Central memory CD8-positive, alpha-beta T cell (primary cell): ENCODE results near the gene DENND1A.

Experiments used
- ATAC-seq: fragments of 150-1000 bp; cut with Tn5 transposase; replicated peaks from 2 replicates; pipeline ENCODE4 v1.10.0; 2022; ENCODE audit warnings: mild to moderate bottlenecking, moderate FRiP score, moderate number of reproducible peaks; ENCODE audit not compliant: poor library complexity, severe bottlenecking; ENCODE audit errors: extremely low read depth
- DNase-seq, 2 donors: peaks; one replicate each; pipeline ENCODE4 v3.0.0; 2021; ENCODE audit warnings: low spot score in 2 of 2
- H3K27ac Mint-ChIP-seq: one replicate; pipeline ENCODE4 v1.8.0; 2022; ENCODE audit warnings: low read depth, mild to moderate bottlenecking, moderate library complexity, mixed read lengths
- H3K27me3 Mint-ChIP-seq: one replicate; pipeline ENCODE4 v1.8.0; 2022; ENCODE audit warnings: mixed read lengths
- H3K36me3 Mint-ChIP-seq: one replicate; pipeline ENCODE4 v1.8.0; 2022; ENCODE audit warnings: mild to moderate bottlenecking, moderate library complexity, mixed read lengths; ENCODE audit not compliant: insufficient read depth
- H3K4me1 Mint-ChIP-seq: one replicate; pipeline ENCODE4 v1.8.0; 2022; ENCODE audit warnings: mixed read lengths
- H3K4me3 Mint-ChIP-seq: one replicate; pipeline ENCODE4 v1.8.0; 2022; ENCODE audit warnings: mild to moderate bottlenecking, moderate library complexity, mixed read lengths
- H3K9me3 Mint-ChIP-seq: one replicate; pipeline ENCODE4 v1.8.0; 2022; ENCODE audit warnings: mixed read lengths

The DENND1A gene

DNA sequence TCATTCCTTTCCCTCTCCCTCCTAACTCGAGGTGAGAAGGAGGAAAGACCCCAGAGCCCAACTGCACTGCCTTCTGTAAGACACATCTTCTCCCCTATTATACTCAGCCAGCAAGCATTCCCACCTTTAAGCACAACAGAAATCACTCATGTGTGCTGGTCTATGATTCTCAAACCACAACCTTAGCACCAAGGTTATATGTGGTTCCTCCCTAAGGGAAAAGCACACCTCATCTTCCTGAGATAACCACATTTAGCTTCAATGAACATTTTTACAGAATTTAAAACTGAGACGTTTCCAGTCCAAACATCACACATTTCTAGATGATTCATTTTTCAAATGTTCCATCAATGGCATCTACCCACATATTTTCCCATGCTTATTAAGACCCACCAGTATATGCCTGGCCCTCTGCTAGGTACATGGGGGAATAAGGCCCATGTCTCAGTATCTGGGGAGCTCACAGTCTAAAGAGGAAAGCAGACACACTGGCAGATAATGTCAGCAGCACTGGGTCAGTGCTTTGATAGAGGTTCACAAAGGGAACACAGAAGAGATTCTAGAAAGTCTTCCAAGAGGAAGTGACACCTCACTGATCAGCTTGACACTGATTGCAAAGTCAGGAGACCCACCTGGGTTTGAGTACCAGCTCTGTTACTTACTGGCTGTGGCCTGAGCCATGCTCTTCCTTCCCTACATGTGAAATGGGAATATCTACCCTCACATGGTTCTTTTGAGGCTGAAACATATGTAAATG is 245.4 kb downstream of the DENND1A start:
- ATAC-seq (no peak), DNase-seq (no peak)
- Mint-ChIP-seq H3K4me1 (peaks cover 32% of the 10 kb centered on the region), H3K36me3 (no peaks in the 10 kb centered on the region), H3K27me3 (no peaks in the 10 kb centered on the region), H3K4me3 (no peak overlapping the region), H3K9me3 (no peaks in the 10 kb centered on the region), H3K27ac (no peak overlapping the region)

DNA sequence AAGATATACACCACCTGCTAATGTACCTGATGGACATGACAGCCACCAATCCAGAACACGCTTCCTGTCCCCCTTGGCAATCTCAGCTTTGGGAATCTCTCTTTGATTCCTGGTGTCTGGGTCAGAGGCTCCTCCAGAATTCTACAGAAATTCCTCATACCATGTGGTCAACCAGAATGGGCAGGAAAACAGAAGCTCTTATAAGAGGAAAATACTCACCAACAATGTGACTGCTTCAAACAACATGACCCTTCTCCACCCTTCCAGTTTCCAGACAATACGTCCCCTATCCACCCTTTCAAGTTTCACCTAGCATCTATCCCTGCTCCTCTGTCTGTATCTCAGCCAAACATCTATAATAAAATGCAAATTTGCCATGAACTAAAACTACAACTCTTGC is 247.2 kb downstream of the DENND1A start:
- no peak overlapping the region for H3K4me3 Mint-ChIP-seq
- peaks cover 35% of the 10 kb centered on the region for H3K4me1 Mint-ChIP-seq
- no peaks in the 10 kb centered on the region for H3K9me3 Mint-ChIP-seq
- DNase-seq (no peak), ATAC-seq (no peak)
- H3K27ac Mint-ChIP-seq, result no peak overlapping the region
- H3K36me3 Mint-ChIP-seq, result peaks cover 1% of the 10 kb centered on the region
- no peaks in the 10 kb centered on the region for H3K27me3 Mint-ChIP-seq

- Mint-ChIP-seq H3K36me3 (peaks cover 3% of the 10 kb centered on the region), H3K9me3 (no peaks in the 10 kb centered on the region), H3K27me3 (no peaks in the 10 kb centered on the region), H3K27ac (no peak overlapping the region), H3K4me1 (peaks cover 28% of the 10 kb centered on the region), H3K4me3 (no peak overlapping the region)
- DNase-seq, result no peak
- ATAC-seq, result no peak
Observed at GRCh38 chr9:123680352-123680751, 249.6 kb downstream of the DENND1A start.

DNA sequence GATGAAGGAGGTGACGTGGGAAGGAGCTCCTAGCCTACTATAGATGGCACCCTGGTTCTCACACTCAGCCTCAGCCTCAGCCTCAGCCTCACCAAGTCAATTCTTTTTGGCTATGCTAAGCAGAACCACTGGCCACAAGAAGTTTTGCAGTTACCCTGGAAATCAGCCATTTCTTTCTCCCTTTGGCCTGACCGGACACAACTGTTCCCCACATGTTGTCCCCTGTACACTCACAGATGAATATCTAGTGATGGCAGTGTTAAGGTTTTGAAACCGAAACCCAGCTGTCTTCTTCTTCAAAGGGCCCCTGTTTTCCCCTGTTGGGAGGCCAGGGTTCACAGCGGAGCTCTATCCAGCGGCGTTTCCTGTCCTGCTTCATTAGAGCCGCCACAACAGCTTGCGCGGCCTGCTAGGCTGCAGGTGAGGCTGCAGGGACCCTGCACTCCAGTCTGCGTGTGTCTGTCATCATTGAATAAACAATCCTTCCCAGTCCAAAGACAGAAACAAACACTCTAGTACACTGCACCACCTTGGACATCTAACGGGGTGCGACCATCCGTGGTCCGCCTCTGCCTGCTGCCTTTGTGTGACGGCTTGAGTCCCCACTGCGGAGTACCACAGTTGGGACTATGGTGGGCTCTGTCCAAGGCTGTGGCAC is 250.5 kb downstream of the DENND1A start:
- Mint-ChIP-seq H3K36me3 (peaks cover 4% of the 10 kb centered on the region), H3K27me3 (no peaks in the 10 kb centered on the region), H3K4me3 (no peak overlapping the region), H3K4me1 (peaks cover 21% of the 10 kb centered on the region), H3K27ac (no peak overlapping the region), H3K9me3 (no peaks in the 10 kb centered on the region)
- ATAC-seq (peak; percentile 40), DNase-seq (no peak)

DNA sequence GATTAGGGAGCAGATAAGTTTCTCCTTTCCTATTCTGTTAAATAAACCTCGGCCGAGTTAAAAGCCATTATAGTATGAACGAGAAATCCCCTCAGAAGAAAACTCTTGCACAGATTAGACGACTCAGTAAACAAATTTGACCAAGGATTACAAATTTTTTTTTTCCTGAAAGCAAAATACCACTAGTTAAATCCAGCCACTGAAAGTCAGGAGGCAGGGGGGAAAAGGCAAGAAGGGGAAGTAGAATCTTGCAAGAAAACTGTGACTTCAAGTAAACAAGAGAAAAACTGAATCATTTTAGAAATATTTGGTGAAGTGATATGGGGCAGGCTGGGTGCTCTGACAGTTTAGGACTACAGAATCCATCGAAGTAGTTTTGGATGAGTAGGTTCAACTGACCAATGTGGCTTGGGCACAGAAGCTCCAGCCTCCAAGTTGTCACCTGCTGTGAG is 251.0 kb downstream of the DENND1A start:
- peaks cover 3% of the 10 kb centered on the region for H3K9me3 Mint-ChIP-seq
- peaks cover 4% of the 10 kb centered on the region for H3K36me3 Mint-ChIP-seq
- H3K4me1 Mint-ChIP-seq, result peaks cover 15% of the 10 kb centered on the region
- no peaks in the 10 kb centered on the region for H3K27me3 Mint-ChIP-seq
- DNase-seq (no peak), ATAC-seq (no peak)
- H3K27ac Mint-ChIP-seq, result no peak overlapping the region
- H3K4me3 Mint-ChIP-seq, result no peak overlapping the region

- no peak for DNase-seq
- H3K27me3 Mint-ChIP-seq, result no peaks in the 10 kb centered on the region
- peaks cover 6% of the 10 kb centered on the region for H3K9me3 Mint-ChIP-seq
- peaks cover 4% of the 10 kb centered on the region for H3K36me3 Mint-ChIP-seq
- no peak overlapping the region for H3K27ac Mint-ChIP-seq
- no peak for ATAC-seq
- H3K4me3 Mint-ChIP-seq, result no peak overlapping the region
- peaks cover 15% of the 10 kb centered on the region for H3K4me1 Mint-ChIP-seq
Observed at GRCh38 chr9:123678038-123678877, 251.7 kb downstream of the DENND1A start.

DNA sequence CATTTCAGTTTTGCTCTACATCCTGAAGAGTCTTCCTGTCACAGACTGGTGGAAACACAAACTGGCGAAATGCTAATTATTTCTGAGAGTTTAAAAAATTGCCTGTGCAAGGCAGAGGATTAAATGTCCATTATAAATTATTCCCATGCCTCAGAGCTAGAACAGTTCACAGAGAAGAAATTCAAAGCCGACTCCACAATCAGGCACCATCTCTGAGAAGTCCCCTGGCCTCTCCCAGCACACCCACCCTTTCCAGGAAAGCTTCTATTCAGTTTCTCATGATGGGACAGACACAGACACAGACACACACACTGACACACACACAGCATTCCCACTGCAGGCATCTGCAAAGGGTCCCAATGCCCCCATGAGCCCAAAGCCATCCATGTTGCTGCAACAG is 253.1 kb downstream of the DENND1A start:
- H3K4me1 Mint-ChIP-seq, result peaks cover 15% of the 10 kb centered on the region
- DNase-seq (no peak), ATAC-seq (no peak)
- no peaks in the 10 kb centered on the region for H3K27me3 Mint-ChIP-seq
- H3K27ac Mint-ChIP-seq, result no peak overlapping the region
- peaks cover 6% of the 10 kb centered on the region for H3K9me3 Mint-ChIP-seq
- peaks cover 4% of the 10 kb centered on the region for H3K36me3 Mint-ChIP-seq
- no peak overlapping the region for H3K4me3 Mint-ChIP-seq

DNA sequence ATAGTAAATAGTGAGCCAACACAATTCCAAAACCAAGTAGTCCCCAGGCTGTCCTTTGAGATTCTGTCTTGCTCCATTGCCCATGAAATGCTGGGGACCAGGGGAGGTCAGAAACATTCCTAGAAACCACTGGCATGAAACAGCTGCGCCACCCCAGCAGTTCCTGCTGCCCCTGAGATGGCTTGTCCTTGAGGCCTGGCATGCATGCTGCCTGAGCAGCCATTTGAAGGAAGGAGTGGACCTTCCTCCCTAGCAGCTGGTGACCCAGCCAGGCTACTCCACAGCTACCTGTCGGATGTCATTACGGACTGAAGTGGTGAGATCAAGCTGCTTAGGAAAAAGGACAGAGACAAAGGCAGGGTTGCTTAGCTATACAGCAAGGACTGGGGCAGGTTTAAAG is 260.6 kb downstream of the DENND1A start:
- peak overlapping the region; percentile 35 for H3K27ac Mint-ChIP-seq
- no peak overlapping the region for H3K4me3 Mint-ChIP-seq
- H3K27me3 Mint-ChIP-seq, result no peaks in the 10 kb centered on the region
- peaks cover 12% of the 10 kb centered on the region for H3K9me3 Mint-ChIP-seq
- DNase-seq (no peak), ATAC-seq (no peak)
- H3K36me3 Mint-ChIP-seq, result peaks cover 2% of the 10 kb centered on the region
- no peaks in the 10 kb centered on the region for H3K4me1 Mint-ChIP-seq

- H3K27ac Mint-ChIP-seq, result no peak overlapping the region
- no peaks in the 10 kb centered on the region for H3K27me3 Mint-ChIP-seq
- H3K4me3 Mint-ChIP-seq, result no peak overlapping the region
- peaks cover 12% of the 10 kb centered on the region for H3K9me3 Mint-ChIP-seq
- H3K36me3 Mint-ChIP-seq, result peaks cover 4% of the 10 kb centered on the region
- H3K4me1 Mint-ChIP-seq, result no peaks in the 10 kb centered on the region
- DNase-seq (no peak), ATAC-seq (no peak)
Observed at GRCh38 chr9:123663529-123663928, 266.4 kb downstream of the DENND1A start.

GRCh38 chr9:123662057-123662776 is 267.7 kb downstream of the DENND1A start:
- DNase-seq (no peak), ATAC-seq (no peak)
- peaks cover 4% of the 10 kb centered on the region for H3K36me3 Mint-ChIP-seq
- H3K4me1 Mint-ChIP-seq, result no peaks in the 10 kb centered on the region
- H3K27me3 Mint-ChIP-seq, result no peaks in the 10 kb centered on the region
- peaks cover 12% of the 10 kb centered on the region for H3K9me3 Mint-ChIP-seq
- H3K4me3 Mint-ChIP-seq, result no peak overlapping the region
- no peak overlapping the region for H3K27ac Mint-ChIP-seq

- H3K27ac Mint-ChIP-seq, result no peak overlapping the region
- no peaks in the 10 kb centered on the region for H3K4me1 Mint-ChIP-seq
- no peak for ATAC-seq
- no peaks in the 10 kb centered on the region for H3K27me3 Mint-ChIP-seq
- no peak overlapping the region for H3K4me3 Mint-ChIP-seq
- H3K36me3 Mint-ChIP-seq, result peaks cover 4% of the 10 kb centered on the region
- no peak for DNase-seq
- peaks cover 12% of the 10 kb centered on the region for H3K9me3 Mint-ChIP-seq
Observed at GRCh38 chr9:123660691-123661466, 269.0 kb downstream of the DENND1A start.

DNA sequence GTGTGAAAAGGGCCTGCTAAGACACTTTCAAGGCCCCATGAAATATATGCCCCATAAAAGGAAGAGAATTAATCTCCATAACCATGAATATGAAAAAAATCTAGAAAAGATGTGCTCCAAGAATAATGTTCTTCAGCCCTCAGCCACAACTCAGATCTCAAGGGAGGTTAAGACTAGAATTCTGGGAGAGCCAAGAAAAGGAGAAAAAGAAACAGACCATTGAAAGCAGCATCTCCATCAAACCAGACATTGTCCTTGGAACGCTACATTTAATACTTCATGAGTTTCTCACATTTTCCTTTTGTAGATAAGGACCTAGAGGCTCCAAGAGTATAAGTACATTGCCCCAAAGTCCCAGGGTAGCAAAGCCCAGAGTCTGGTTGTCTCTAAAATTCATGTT is 270.6 kb downstream of the DENND1A start:
- H3K27ac Mint-ChIP-seq, result no peak overlapping the region
- ATAC-seq (no peak), DNase-seq (no peak)
- H3K27me3 Mint-ChIP-seq, result no peaks in the 10 kb centered on the region
- peaks cover 6% of the 10 kb centered on the region for H3K9me3 Mint-ChIP-seq
- H3K36me3 Mint-ChIP-seq, result peaks cover 2% of the 10 kb centered on the region
- H3K4me3 Mint-ChIP-seq, result no peak overlapping the region
- H3K4me1 Mint-ChIP-seq, result no peaks in the 10 kb centered on the region
